SK-MEL-5 (cell line): Measurements from ENCODE around the gene GDF7. TPM values are rescaled to one million over a fixed set of nuclear protein-coding genes. Genes with fewer than 3 reads are reported as not detected.

Source experiments
- DNase-seq: peaks from one replicate; pipeline ENCODE4 v3.0.0-alpha.2; 2016; ENCODE audit warnings: low read depth, low spot score
- in situ Hi-C: cut with HindIII; loops from 2 replicates; pipeline ENCODE4 v1.10.0; 2016; ENCODE audit warnings: low sequenced_read_pairs, high pct_unique_total_duplicates, low pct_unique_long_range_greater_than_20kb
- total RNA-seq: library from RNA; depleted of rRNA; stranded (reverse); fragments of >200 nt; shearing (Covaris generic); gene quantifications from 2 replicates; pipeline ENCODE4 v1.2.3, GENCODE V29; 2014

The GDF7 gene
- total RNA-seq, 1 experiment from 2014 or later, result 0.71 TPM

GRCh38 chr2:20665243-20666004, 1.5 kb upstream of the GDF7 start:
- in situ Hi-C loops, result no loop called here
- no peak for DNase-seq

DNA sequence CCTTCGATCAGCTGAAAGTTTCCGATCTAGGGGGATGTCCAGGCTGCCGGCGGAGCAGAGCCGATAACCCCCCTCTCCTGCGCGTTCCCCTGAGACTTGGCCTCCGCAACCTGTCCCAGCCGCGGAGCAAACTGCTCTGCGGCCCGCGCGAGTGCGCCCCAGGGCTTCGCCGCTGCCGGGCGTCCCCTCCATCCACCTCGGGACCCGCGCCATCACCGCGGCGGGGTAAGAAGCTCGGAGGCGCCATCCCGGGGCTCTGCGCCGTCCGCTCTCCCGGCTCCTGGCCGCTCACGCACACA, 990 bp upstream of the GDF7 start:
- no peak for DNase-seq
- in situ Hi-C loops, result no loop called here

DNA sequence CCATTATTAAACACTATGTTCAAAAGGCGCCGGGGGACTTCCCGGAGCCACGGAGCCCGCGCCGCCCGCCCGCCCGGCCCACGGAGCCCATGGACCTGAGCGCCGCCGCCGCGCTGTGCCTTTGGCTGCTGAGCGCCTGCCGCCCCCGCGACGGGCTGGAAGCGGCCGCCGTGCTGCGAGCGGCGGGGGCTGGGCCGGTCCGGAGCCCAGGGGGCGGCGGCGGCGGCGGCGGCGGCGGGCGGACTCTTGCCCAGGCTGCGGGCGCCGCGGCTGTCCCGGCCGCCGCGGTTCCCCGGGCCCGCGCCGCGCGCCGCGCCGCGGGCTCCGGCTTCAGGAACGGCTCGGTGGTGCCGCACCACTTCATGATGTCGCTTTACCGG, 197 bp downstream of the GDF7 start:
- DNase-seq, result no peak
- in situ Hi-C loops, result no loop called here

GRCh38 chr2:20667531-20668401, 822 bp downstream of the GDF7 start:
- DNase-seq, result no peak
- in situ Hi-C loops, result no loop called here

- no peak for DNase-seq
- in situ Hi-C loops, result no loop called here
These were observed 1.5 kb downstream of the GDF7 start for GRCh38 chr2:20668451-20668850.

DNA sequence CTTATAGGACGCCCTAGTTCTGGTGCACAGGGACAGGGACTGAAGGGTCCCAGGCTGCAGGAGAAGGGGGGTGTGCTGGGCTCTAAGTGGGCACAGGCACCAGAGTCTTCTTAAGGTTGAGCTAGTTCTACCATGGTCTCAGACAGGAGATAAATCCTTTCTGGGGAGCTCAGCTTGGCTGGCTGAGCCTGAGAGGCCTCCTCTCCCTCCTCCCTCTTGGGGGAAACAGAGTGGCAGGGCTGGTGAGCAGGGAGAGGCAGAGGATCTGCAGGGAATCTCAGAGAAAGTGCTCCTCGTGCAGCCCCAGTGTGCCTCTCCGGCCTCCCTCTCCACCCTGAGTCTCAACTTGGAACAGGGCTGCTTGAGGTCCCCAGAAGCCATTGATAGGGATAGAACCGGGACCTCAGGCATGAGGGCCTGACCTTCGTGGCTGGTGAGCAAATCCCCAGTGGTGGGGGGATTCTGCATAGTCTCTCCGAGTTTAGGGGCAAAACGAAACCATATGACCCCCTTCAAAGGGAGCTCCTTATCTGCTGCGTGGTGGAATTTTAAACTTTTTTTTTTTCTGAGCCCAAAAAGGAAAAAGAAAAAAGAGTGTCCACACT, 2.0 kb downstream of the GDF7 start:
- DNase-seq, result no peak
- in situ Hi-C loops, result no loop called here

DNA sequence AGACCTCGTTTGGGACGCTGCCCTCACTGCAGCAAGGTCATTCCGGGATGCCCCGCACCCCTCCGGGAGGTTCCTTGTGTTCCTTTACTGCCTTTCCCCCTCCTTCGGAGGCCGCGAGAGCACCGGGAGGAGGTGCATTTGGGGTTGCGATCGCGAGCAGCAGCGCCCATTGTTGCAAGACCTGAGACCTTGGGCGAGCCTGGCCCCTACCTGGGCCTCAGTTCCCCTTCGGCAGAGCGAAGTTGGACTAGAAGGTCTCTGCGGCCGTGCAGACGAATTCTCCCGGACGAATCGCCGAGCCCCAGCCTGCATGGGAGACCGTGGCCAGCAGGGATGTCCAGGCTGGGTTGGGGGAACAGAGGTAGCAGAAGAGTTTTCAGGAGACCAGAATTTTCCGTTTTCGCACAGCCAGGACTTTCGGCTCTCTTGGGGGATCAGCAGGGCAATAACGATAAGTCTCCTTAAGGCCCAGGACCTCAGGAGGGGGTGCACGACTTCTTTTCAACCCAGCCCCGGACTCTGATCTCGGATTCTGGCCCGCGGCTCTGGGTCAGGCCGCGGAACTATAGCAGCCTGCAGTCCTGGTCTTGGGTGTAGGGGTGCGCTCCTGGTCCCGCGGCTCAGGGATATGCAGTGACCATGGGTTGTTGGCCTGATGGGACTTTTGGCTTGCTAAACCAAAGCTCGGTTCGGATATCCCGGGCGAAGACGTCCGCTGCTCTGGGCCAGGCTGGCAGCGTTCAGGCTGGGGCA, 2.8 kb downstream of the GDF7 start:
- in situ Hi-C loops, result loop anchor here (10.0 kb wide), 1 partner anchor 65 kb away; no protein-coding TSS in a partner anchor
- no peak for DNase-seq

- in situ Hi-C loops, result loop anchor here (10.0 kb wide), 1 partner anchor 64 kb away; no protein-coding TSS in a partner anchor
- no peak for DNase-seq
These were observed 3.5 kb downstream of the GDF7 start for GRCh38 chr2:20670315-20671035.

DNA sequence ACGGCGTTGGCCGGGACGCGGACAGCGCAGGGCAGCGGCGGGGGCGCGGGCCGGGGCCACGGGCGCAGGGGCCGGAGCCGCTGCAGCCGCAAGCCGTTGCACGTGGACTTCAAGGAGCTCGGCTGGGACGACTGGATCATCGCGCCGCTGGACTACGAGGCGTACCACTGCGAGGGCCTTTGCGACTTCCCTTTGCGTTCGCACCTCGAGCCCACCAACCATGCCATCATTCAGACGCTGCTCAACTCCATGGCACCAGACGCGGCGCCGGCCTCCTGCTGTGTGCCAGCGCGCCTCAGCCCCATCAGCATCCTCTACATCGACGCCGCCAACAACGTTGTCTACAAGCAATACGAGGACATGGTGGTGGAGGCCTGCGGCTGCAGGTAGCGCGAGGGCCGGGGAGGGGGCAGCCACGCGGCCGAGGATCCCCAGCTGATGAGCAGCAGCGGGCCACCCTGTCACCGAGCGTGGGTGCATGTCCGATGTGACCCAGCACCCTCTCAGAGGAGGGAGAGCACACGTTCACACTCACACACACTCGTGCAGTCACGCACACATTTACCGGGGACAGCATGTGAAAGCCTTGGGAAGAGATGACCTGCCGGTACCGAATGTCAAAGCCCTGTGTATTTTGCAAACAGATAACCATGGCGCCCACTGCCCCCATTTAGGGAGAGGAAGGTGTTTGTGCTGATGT, 4.2 kb downstream of the GDF7 start:
- DNase-seq, result no peak
- in situ Hi-C loops, result loop anchor here (10.0 kb wide), 1 partner anchor 64 kb away; no protein-coding TSS in a partner anchor

- in situ Hi-C loops, result loop anchor here (10.0 kb wide), 1 partner anchor 63 kb away; no protein-coding TSS in a partner anchor
- no peak for DNase-seq
These were observed 4.8 kb downstream of the GDF7 start for GRCh38 chr2:20671736-20672080.

- in situ Hi-C loops, result loop anchor here (10.0 kb wide), 1 partner anchor 62 kb away; no protein-coding TSS in a partner anchor
- DNase-seq, result no peak
These were observed 5.4 kb downstream of the GDF7 start for GRCh38 chr2:20672201-20672951.

GRCh38 chr2:20673686-20674308, 6.9 kb downstream of the GDF7 start:
- in situ Hi-C loops, result loop anchor here (10.0 kb wide), 1 partner anchor 61 kb away; no protein-coding TSS in a partner anchor
- no peak for DNase-seq

GRCh38 chr2:20674309-20674965, 7.5 kb downstream of the GDF7 start:
- in situ Hi-C loops, result loop anchor here (10.0 kb wide), 1 partner anchor 60 kb away; no protein-coding TSS in a partner anchor
- DNase-seq, result no peak

DNA sequence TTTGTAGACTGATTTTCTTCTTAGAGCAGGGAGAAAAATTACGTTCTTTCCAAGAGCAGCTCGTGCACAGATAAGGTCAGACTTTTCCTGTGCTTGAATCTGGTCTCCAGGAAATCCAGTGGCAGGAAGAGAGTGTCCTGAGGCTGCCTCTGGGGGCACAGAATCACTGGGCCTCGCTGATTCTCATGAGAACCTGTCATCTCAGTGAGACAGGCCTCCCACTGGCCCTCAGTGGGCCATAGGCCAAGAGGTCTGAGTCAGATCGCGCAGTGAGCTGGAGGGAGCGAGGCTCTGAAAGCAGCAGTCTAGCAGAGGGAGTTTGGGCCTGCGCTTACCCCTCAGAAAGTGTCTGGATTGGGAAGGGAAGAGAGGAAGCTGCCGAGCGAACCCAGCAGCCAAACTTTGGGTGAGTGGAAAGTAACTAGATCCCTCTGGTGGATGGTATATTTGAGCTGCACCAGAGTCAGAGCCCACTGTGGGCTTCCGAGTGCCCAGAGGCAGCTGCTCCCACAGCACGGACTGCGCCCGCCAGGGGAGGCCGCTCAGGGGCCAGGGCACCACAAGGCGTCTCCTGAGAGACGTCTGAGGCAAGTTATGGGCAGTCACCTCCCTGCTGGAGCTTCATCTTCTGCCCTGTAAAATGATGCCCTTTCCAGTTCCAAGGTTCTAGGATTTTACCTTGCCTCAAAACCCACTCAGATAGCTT, 8.2 kb downstream of the GDF7 start:
- no peak for DNase-seq
- in situ Hi-C loops, result loop anchor here (10.0 to 25.0 kb wide), 2 partner anchors 60 to 262 kb away; no protein-coding TSS in a partner anchor
